ENCODE data around the gene RDX.
"Not testable (repeated sequence)": the region's sequence is repeated elsewhere in the genome, so short reads cannot be mapped to it uniquely, and the experiment has no call there.

The RDX gene

GRCh38 chr11:110200241-110200640 lies 96.2 kb downstream of the RDX start:
- FAIRE-seq = no peak

GRCh38 chr11:110199184-110199981 lies 97.0 kb downstream of the RDX start:
- DNase-seq (ENCODE audit: low spot score) = no peak
- FAIRE-seq = no peak

More at GRCh38 chr11:110200241-110200640, 96.2 kb downstream of the RDX start:
- no peak for DNase-seq (ENCODE audit: low spot score)

- DNase-seq (ENCODE audit: low spot score) (no peak), FAIRE-seq (no peak)
These were observed 98.2 kb downstream of the RDX start for GRCh38 chr11:110198031-110198729.

- DNase-seq (ENCODE audit: low spot score) (no peak), FAIRE-seq (no peak)
These were observed 99.5 kb downstream of the RDX start for GRCh38 chr11:110196884-110197420.

GRCh38 chr11:110196241-110196754 lies 100.1 kb downstream of the RDX start:
- peak; percentile 59 for DNase-seq (ENCODE audit: low spot score)
- FAIRE-seq = peak; percentile 92

GRCh38 chr11:110194211-110194766 lies 102.1 kb downstream of the RDX start:
- DNase-seq (ENCODE audit: low spot score) = peak; percentile 26
- FAIRE-seq = not testable (repeated sequence)

GRCh38 chr11:110192604-110193282 lies 103.7 kb downstream of the RDX start:
- DNase-seq (ENCODE audit: low spot score); FAIRE-seq: not testable (repeated sequence)

- DNase-seq (ENCODE audit: low spot score) (no peak), FAIRE-seq (no peak)
These were observed 105.5 kb downstream of the RDX start for GRCh38 chr11:110190885-110191284.

- no peak for DNase-seq (ENCODE audit: low spot score)
- no peak for FAIRE-seq
These were observed 108.7 kb downstream of the RDX start for GRCh38 chr11:110187731-110188130.

- FAIRE-seq = no peak
These were observed 109.5 kb downstream of the RDX start for GRCh38 chr11:110186867-110187266.

GRCh38 chr11:110186456-110186855 lies 110.0 kb downstream of the RDX start:
- FAIRE-seq (no peak), DNase-seq (ENCODE audit: low spot score) (no peak)

More at GRCh38 chr11:110186867-110187266, 109.5 kb downstream of the RDX start:
- DNase-seq (ENCODE audit: low spot score) = no peak

- DNase-seq (ENCODE audit: low spot score) = no peak
- no peak for FAIRE-seq
These were observed 110.8 kb downstream of the RDX start for GRCh38 chr11:110185599-110185998.

GRCh38 chr11:110185121-110185591 lies 111.3 kb downstream of the RDX start:
- no peak for FAIRE-seq
- DNase-seq (ENCODE audit: low spot score) = no peak

- FAIRE-seq = no peak
- DNase-seq (ENCODE audit: low spot score) = no peak
These were observed 112.0 kb downstream of the RDX start for GRCh38 chr11:110184456-110184855.

- FAIRE-seq = peak; percentile 70
- DNase-seq (ENCODE audit: low spot score) = peak; percentile 55
These were observed 113.5 kb downstream of the RDX start for GRCh38 chr11:110182886-110183285.

GRCh38 chr11:110179064-110179463 lies 117.3 kb downstream of the RDX start:
- FAIRE-seq = no peak
- DNase-seq (ENCODE audit: low spot score) = no peak

- FAIRE-seq (no peak), DNase-seq (ENCODE audit: low spot score) (no peak)
These were observed 119.3 kb downstream of the RDX start for GRCh38 chr11:110177086-110177456.

- DNase-seq (ENCODE audit: low spot score) (no peak), FAIRE-seq (no peak)
These were observed 119.9 kb downstream of the RDX start for GRCh38 chr11:110176366-110177085.

- DNase-seq (ENCODE audit: low spot score) (no peak), FAIRE-seq (no peak)
These were observed 121.6 kb downstream of the RDX start for GRCh38 chr11:110174645-110175310.

Measured in urothelium cell line (cell line).